ENCODE data around the gene NDST1. TPM values are rescaled to one million over a fixed set of nuclear protein-coding genes. Genes with fewer than 3 reads are reported as not detected.

Gene NDST1
- total RNA-seq, 1 donor from 2014 or later: 19.3 TPM

GRCh38 chr5:150604894-150605440 is 97.0 kb downstream of the NDST1 start:
- Histone ChIP-seq H3K9ac (ENCODE audit: low read depth in 1 of 3, low read length in 3 of 3) (peak overlapping the region in 2 of 3 donors; percentile 38 to 69), H3K4me3 (ENCODE audit: low read length in 3 of 3) (no peak overlapping the region), H3K4me1 (ENCODE audit: control insufficient read depth in 3 of 3, insufficient read depth in 3 of 3, low read length in 3 of 3) (peaks cover 50 to 91% (median 85%) of the 10 kb centered on the region in 3 donors), H3K9me3 (ENCODE audit: control insufficient read depth in 3 of 3, low read length in 3 of 3) (no peaks in the 10 kb centered on the region), H3K27me3 (ENCODE audit: control insufficient read depth in 3 of 3, insufficient read depth in 3 of 3, low read length in 3 of 3) (no peaks in the 10 kb centered on the region), H3K36me3 (ENCODE audit: control insufficient read depth in 3 of 3, insufficient read depth in 3 of 3, low read length in 3 of 3) (no peaks in the 10 kb centered on the region), H3K27ac (ENCODE audit: low read depth, low read length) (peak overlapping the region; percentile 26)

- H3K36me3 ChIP-seq (ENCODE audit: control insufficient read depth in 3 of 3, insufficient read depth in 3 of 3, low read length in 3 of 3): no peaks in the 10 kb centered on the region
- H3K4me1 ChIP-seq (ENCODE audit: control insufficient read depth in 3 of 3, insufficient read depth in 3 of 3, low read length in 3 of 3): peaks cover 50 to 91% (median 85%) of the 10 kb centered on the region in 3 donors
- H3K27me3 ChIP-seq (ENCODE audit: control insufficient read depth in 3 of 3, insufficient read depth in 3 of 3, low read length in 3 of 3): no peaks in the 10 kb centered on the region
- H3K9ac ChIP-seq (ENCODE audit: low read depth in 1 of 3, low read length in 3 of 3): peak overlapping the region in 1 of 3 donors; percentile 69
- no peaks in the 10 kb centered on the region for H3K9me3 ChIP-seq (ENCODE audit: control insufficient read depth in 3 of 3, low read length in 3 of 3)
- H3K27ac ChIP-seq (ENCODE audit: low read depth, low read length): peak overlapping the region; percentile 26
- no peak overlapping the region for H3K4me3 ChIP-seq (ENCODE audit: low read length in 3 of 3)
Observed at GRCh38 chr5:150605546-150605945, 97.6 kb downstream of the NDST1 start.

- Histone ChIP-seq H3K9ac (ENCODE audit: low read depth in 1 of 3, low read length in 3 of 3) (peak overlapping the region in 2 of 3 donors; percentile 36 to 68), H3K36me3 (ENCODE audit: control insufficient read depth in 3 of 3, insufficient read depth in 3 of 3, low read length in 3 of 3) (no peaks in the 10 kb centered on the region), H3K4me1 (ENCODE audit: control insufficient read depth in 3 of 3, insufficient read depth in 3 of 3, low read length in 3 of 3) (peaks cover 53 to 94% (median 87%) of the 10 kb centered on the region in 3 donors), H3K4me3 (ENCODE audit: low read length in 3 of 3) (no peak overlapping the region), H3K27me3 (ENCODE audit: control insufficient read depth in 3 of 3, insufficient read depth in 3 of 3, low read length in 3 of 3) (no peaks in the 10 kb centered on the region), H3K27ac (ENCODE audit: low read depth, low read length) (peak overlapping the region; percentile 57), H3K9me3 (ENCODE audit: control insufficient read depth in 3 of 3, low read length in 3 of 3) (no peaks in the 10 kb centered on the region)
Observed at GRCh38 chr5:150606476-150606875, 98.5 kb downstream of the NDST1 start.

GRCh38 chr5:150607105-150607504 is 99.2 kb downstream of the NDST1 start:
- Histone ChIP-seq H3K9ac (ENCODE audit: low read depth in 1 of 3, low read length in 3 of 3) (peak overlapping the region in 1 of 3 donors; percentile 36), H3K4me1 (ENCODE audit: control insufficient read depth in 3 of 3, insufficient read depth in 3 of 3, low read length in 3 of 3) (peaks cover 53 to 94% (median 87%) of the 10 kb centered on the region in 3 donors), H3K27ac (ENCODE audit: low read depth, low read length) (peak overlapping the region; percentile 57), H3K4me3 (ENCODE audit: low read length in 3 of 3) (no peak overlapping the region), H3K9me3 (ENCODE audit: control insufficient read depth in 3 of 3, low read length in 3 of 3) (no peaks in the 10 kb centered on the region), H3K27me3 (ENCODE audit: control insufficient read depth in 3 of 3, insufficient read depth in 3 of 3, low read length in 3 of 3) (no peaks in the 10 kb centered on the region), H3K36me3 (ENCODE audit: control insufficient read depth in 3 of 3, insufficient read depth in 3 of 3, low read length in 3 of 3) (no peaks in the 10 kb centered on the region)

Other genes with a start within 250 kb of the NDST1 start
- 45.9 TPM for gene CAMK2A, start 218.4 kb upstream of the NDST1 start, total RNA-seq
- 9.9 TPM for gene ARSI, start 205.2 kb upstream of the NDST1 start, total RNA-seq
- 7.3 TPM for gene TCOF1, start 150.4 kb upstream of the NDST1 start, total RNA-seq
- 63.2 TPM for gene CD74, start 95.2 kb upstream of the NDST1 start, total RNA-seq
- gene RPS14, start 58.4 kb upstream of the NDST1 start, total RNA-seq: 6,829 TPM
- 6.3 TPM for gene SYNPO, start 132.5 kb downstream of the NDST1 start, total RNA-seq
- gene MYOZ3, start 153.1 kb downstream of the NDST1 start, total RNA-seq: 4.7 TPM
- gene RBM22, start 192.9 kb downstream of the NDST1 start, total RNA-seq: 18.8 TPM